Measurements from ENCODE around the gene TANGO2.
A peak's percentile ranks its signal among the peaks of the same experiment; 100 is the strongest.

The TANGO2 gene
- 19.6 to 78.3 (median 26.6) reads per million in 9 experiments for total RNA-seq

GRCh38 chr22:20020533-20021195, at the start of gene TANGO2:
Gene TANGO2 (plus strand): TSS chr22:20021110. CDS start chr22:20036799, 15,689 bp downstream.
- no peaks in the 10 kb centered on the region for H3K9me3 Mint-ChIP-seq
- ATAC-seq (replicated peaks) (peak; percentile 87), DNase-seq (peak; percentile 90 to 95 (median 93))
- H3K4me1 Mint-ChIP-seq (ENCODE audit: low read depth in 2 of 2), result peaks cover 26 to 28% of the 10 kb centered on the region in 2 donors
- peaks cover 21% of the 10 kb centered on the region for H3K36me3 Mint-ChIP-seq (ENCODE audit: insufficient read depth)
- no peaks in the 10 kb centered on the region for H3K27me3 Mint-ChIP-seq
- peak within 1 kb of the TSS; percentile 80 to 89 for H3K4me3 Mint-ChIP-seq
- peak within 1 kb of the TSS; percentile 89 to 94 for H3K27ac Mint-ChIP-seq

- Mint-ChIP-seq H3K27me3 (no peaks in the 10 kb centered on the region), H3K36me3 (ENCODE audit: insufficient read depth) (peaks cover 17% of the 10 kb centered on the region), H3K9me3 (no peaks in the 10 kb centered on the region), H3K4me1 (ENCODE audit: low read depth in 2 of 2) (peaks cover 13 to 24% of the 10 kb centered on the region in 2 donors), H3K27ac (no peak overlapping the region), H3K4me3 (peak overlapping the region in 1 of 2 donors; percentile 38)
- DNase-seq, result no peak
- ATAC-seq (replicated peaks), result peak; percentile 45
Measured at GRCh38 chr22:19971276-19972124, 49.4 kb upstream of the TANGO2 start.

GRCh38 chr22:19972251-19972650, 48.7 kb upstream of the TANGO2 start:
- Mint-ChIP-seq H3K4me3 (no peak overlapping the region), H3K9me3 (no peaks in the 10 kb centered on the region), H3K4me1 (ENCODE audit: low read depth in 2 of 2) (peaks cover 13 to 24% of the 10 kb centered on the region in 2 donors), H3K27me3 (no peaks in the 10 kb centered on the region), H3K36me3 (ENCODE audit: insufficient read depth) (peaks cover 14% of the 10 kb centered on the region), H3K27ac (no peak overlapping the region)
- ATAC-seq (replicated peaks) (no peak), DNase-seq (no peak)

- Mint-ChIP-seq H3K27me3 (no peaks in the 10 kb centered on the region), H3K9me3 (no peaks in the 10 kb centered on the region), H3K36me3 (ENCODE audit: insufficient read depth) (peaks cover 10% of the 10 kb centered on the region), H3K4me1 (ENCODE audit: low read depth in 2 of 2) (peaks cover 13 to 24% of the 10 kb centered on the region in 2 donors), H3K27ac (no peak overlapping the region), H3K4me3 (no peak overlapping the region)
- no peak for ATAC-seq (replicated peaks)
- DNase-seq, result no peak
Measured at GRCh38 chr22:19972652-19973550, 48.0 kb upstream of the TANGO2 start.

GRCh38 chr22:19973551-19974267, 47.2 kb upstream of the TANGO2 start:
- DNase-seq, result no peak

GRCh38 chr22:19974268-19974861, 46.5 kb upstream of the TANGO2 start:
- Mint-ChIP-seq H3K27ac (peak overlapping the region; percentile 79 to 87), H3K4me3 (no peak overlapping the region), H3K27me3 (no peaks in the 10 kb centered on the region), H3K4me1 (ENCODE audit: low read depth in 2 of 2) (peaks cover 13 to 24% of the 10 kb centered on the region in 2 donors), H3K9me3 (no peaks in the 10 kb centered on the region), H3K36me3 (ENCODE audit: insufficient read depth) (peaks cover 7% of the 10 kb centered on the region)
- ATAC-seq (replicated peaks) (peak; percentile 53), DNase-seq (no peak)

More at GRCh38 chr22:19973551-19974267, 47.2 kb upstream of the TANGO2 start:
- peak overlapping the region; percentile 22 to 79 for H3K27ac Mint-ChIP-seq
- H3K4me3 Mint-ChIP-seq, result no peak overlapping the region
- H3K27me3 Mint-ChIP-seq, result no peaks in the 10 kb centered on the region
- peaks cover 10% of the 10 kb centered on the region for H3K36me3 Mint-ChIP-seq (ENCODE audit: insufficient read depth)
- ATAC-seq (replicated peaks), result no peak
- H3K4me1 Mint-ChIP-seq (ENCODE audit: low read depth in 2 of 2), result peaks cover 13 to 24% of the 10 kb centered on the region in 2 donors
- H3K9me3 Mint-ChIP-seq, result no peaks in the 10 kb centered on the region

- H3K27ac Mint-ChIP-seq, result peak overlapping the region; percentile 12 to 87
- H3K36me3 Mint-ChIP-seq (ENCODE audit: insufficient read depth), result peaks cover 7% of the 10 kb centered on the region
- no peak for DNase-seq
- H3K9me3 Mint-ChIP-seq, result no peaks in the 10 kb centered on the region
- no peak for ATAC-seq (replicated peaks)
- no peak overlapping the region for H3K4me3 Mint-ChIP-seq
- peaks cover 13 to 24% of the 10 kb centered on the region in 2 donors for H3K4me1 Mint-ChIP-seq (ENCODE audit: low read depth in 2 of 2)
- no peaks in the 10 kb centered on the region for H3K27me3 Mint-ChIP-seq
Measured at GRCh38 chr22:19974935-19975706, 45.8 kb upstream of the TANGO2 start.

- no peak for ATAC-seq (replicated peaks)
- Mint-ChIP-seq H3K27me3 (no peaks in the 10 kb centered on the region), H3K36me3 (ENCODE audit: insufficient read depth) (peaks cover 7% of the 10 kb centered on the region), H3K4me1 (ENCODE audit: low read depth in 2 of 2) (peaks cover 10 to 22% of the 10 kb centered on the region in 2 donors), H3K9me3 (no peaks in the 10 kb centered on the region), H3K27ac (peak overlapping the region in 1 of 2 donors; percentile 12), H3K4me3 (no peak overlapping the region)
- no peak for DNase-seq
Measured at GRCh38 chr22:19975707-19976035, 45.2 kb upstream of the TANGO2 start.

GRCh38 chr22:19976671-19977070, 44.2 kb upstream of the TANGO2 start:
- H3K4me3 Mint-ChIP-seq, result no peak overlapping the region
- peaks cover 5 to 18% of the 10 kb centered on the region in 2 donors for H3K4me1 Mint-ChIP-seq (ENCODE audit: low read depth in 2 of 2)
- no peaks in the 10 kb centered on the region for H3K27me3 Mint-ChIP-seq
- peaks cover 3% of the 10 kb centered on the region for H3K36me3 Mint-ChIP-seq (ENCODE audit: insufficient read depth)
- DNase-seq (no peak), ATAC-seq (replicated peaks) (no peak)
- no peaks in the 10 kb centered on the region for H3K9me3 Mint-ChIP-seq
- H3K27ac Mint-ChIP-seq, result no peak overlapping the region

- peaks cover 3% of the 10 kb centered on the region for H3K36me3 Mint-ChIP-seq (ENCODE audit: insufficient read depth)
- H3K27ac Mint-ChIP-seq, result no peak overlapping the region
- ATAC-seq (replicated peaks) (no peak), DNase-seq (no peak)
- no peaks in the 10 kb centered on the region for H3K27me3 Mint-ChIP-seq
- H3K4me3 Mint-ChIP-seq, result no peak overlapping the region
- no peaks in the 10 kb centered on the region for H3K9me3 Mint-ChIP-seq
- H3K4me1 Mint-ChIP-seq (ENCODE audit: low read depth in 2 of 2), result peaks cover 5 to 13% of the 10 kb centered on the region in 2 donors
Measured at GRCh38 chr22:19977296-19978243, 43.3 kb upstream of the TANGO2 start.

GRCh38 chr22:19978748-19979147, 42.2 kb upstream of the TANGO2 start:
- DNase-seq (no peak), ATAC-seq (replicated peaks) (no peak)
- Mint-ChIP-seq H3K9me3 (no peaks in the 10 kb centered on the region), H3K27ac (no peak overlapping the region), H3K4me1 (ENCODE audit: low read depth in 2 of 2) (peaks cover 5 to 13% of the 10 kb centered on the region in 2 donors), H3K4me3 (no peak overlapping the region), H3K27me3 (no peaks in the 10 kb centered on the region), H3K36me3 (ENCODE audit: insufficient read depth) (peaks cover 3% of the 10 kb centered on the region)
